GM18511 (cell line): Measurements from ENCODE around the gene ATP2A3.
"Not testable (repeated sequence)": the region's sequence is repeated elsewhere in the genome, so short reads cannot be mapped to it uniquely, and the experiment has no call there.

Experiments
- ATAC-seq: cut with Tn5 transposase; IDR thresholded peaks from one replicate; pipeline ENCODE4 v1.9.1; 2021; ENCODE audit warnings: mild to moderate bottlenecking, moderate library complexity; ENCODE audit not compliant: unreplicated experiment

Gene ATP2A3

DNA sequence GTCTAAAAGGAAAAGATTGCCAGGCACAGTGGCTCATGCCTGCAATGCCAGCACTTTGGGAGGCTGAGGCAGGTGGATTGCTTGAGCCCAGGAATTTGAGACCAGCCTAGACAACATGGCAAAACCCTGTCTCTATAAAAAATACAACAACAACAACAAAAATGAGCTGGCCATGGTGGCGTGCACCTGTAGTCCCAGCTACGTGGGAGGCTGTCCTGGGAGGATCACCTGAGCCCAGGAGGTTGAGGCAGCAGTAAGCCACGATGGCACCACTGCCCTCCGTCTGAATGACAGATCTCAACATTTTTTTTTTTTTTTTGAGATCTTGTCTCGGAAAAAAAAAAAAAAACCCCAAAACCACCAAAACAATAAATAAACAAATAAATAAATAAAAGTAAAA is 28.1 kb upstream of the ATP2A3 start:
- no peak for ATAC-seq

DNA sequence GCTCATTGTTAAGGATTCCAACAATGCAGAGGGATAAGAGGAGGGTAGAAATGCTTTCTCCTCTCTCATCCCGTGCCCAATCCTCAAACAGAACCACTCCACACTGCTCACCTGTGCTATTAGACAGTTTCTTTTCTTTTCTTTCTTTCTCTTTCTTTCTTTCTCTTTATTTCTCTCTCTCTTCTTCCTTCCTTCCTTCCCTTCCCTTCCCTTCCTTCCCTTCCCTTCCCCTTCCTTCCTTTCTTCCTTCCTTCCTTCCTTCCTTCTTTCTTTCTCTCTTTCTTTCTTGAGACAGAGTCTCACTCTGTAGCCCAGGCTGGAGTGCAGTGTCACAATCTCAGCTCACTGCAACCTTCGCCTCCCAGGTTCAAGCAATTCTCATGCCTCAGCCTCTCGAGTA is 27.5 kb upstream of the ATP2A3 start:
- ATAC-seq, result not testable (repeated sequence)

DNA sequence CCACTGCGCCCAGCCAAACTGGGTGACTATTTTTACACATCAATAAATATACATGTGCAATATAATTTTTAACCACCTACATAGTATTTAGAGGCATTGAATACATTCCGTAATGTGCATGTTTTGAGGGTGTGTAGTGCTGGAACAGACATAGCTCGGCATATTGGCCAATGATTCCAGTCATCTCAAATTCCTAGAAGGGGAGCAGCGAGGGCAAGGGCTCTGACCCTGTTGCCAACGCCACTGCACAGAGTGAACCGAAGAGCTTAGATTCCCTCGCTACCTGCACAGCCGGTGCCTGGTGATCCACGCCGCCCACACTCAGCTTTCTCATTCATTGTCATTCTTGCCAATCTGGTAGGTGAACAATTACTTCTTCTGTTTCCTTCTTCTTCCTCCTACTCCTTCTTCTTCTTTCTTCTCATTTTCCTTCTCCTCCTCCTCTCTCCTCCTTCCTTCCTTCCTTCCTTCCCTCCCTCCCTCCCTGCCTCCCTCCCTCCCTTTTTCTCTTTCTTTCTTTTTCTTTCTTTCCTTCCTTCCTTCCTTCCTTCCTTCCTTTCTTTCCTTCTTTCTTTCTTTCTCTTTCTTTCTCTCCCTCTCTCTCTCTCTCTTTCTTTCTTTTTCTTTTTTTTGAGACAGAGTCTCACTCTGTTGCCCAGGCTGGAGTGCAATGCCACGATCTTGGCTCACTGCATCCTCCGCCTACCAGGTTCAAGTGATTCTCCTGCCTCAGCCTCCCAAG is 26.3 kb upstream of the ATP2A3 start:
- no peak for ATAC-seq

DNA sequence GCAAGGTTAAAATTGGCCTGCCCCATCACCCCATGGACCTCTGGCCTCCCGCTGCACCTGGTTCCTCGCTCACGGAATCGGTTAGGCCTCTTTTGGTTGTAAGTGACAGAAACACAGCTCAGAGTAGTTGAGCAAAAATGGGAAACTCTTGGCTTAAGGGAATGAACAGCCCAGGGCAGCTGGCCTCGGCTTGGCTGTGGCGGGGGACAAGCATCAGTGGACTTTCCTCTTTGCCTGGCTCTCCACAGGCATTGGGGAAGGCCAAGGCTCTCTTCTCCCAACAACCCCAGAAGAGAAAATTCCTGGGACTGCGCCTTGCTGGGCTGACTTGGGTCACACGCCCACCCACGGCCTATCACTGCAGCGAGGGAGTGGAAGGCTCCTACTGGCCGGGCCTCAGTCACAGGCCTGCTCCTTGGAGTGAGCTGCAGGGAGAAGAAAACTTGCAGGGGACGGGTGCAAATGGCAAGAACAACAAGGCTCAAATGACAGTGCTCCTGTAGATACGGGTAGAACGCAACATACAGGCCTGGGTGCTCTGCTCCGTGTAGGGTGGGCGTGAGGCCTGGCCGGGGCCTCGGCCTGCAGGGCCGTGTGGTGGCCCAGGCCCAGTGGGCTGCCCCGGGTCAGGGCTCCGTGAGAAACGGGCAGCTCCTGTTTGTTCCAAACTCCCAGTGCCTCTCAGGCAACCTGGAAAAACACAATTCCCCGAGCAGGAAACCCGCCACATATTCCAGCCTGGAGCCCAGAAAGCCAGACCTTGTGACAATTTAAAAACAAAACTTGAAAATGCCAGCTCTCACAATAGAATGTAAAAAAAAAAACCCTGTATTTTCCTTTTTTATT is 25.0 kb upstream of the ATP2A3 start:
- no peak for ATAC-seq

DNA sequence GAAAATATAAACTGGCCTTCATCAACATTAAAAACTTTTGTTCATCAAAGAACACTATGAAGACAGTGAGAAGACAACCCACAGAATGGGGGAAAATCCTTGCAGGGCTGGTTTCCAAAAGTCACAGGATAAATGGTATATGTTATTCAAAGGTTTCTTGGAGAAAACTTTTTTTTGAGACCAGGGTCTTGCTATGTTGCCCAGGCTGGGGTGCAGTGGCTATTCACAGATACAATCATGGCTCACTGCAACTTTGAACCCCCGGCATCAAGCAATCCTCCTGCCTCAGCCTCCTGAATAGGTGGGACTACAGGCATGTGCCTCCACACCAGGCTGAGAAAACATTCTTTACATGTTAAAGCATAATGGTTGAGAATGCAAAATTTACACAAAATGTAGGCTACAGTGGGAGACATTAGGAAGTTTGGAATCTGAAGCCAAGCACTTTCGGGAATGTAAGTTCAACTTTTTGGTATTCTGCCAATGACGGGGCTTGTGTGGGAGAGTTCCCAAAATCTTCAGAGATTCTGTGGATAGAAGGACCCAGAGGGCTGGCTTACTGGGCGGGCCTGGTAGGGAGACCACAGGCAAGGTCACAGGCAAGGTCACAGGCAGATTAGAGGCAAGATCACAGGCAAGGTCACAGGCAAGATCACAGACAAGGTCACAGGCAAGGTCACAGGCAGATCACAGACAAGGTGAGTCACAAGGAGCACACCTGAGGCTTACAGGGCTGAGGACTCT is 24.2 kb upstream of the ATP2A3 start:
- ATAC-seq, result no peak

DNA sequence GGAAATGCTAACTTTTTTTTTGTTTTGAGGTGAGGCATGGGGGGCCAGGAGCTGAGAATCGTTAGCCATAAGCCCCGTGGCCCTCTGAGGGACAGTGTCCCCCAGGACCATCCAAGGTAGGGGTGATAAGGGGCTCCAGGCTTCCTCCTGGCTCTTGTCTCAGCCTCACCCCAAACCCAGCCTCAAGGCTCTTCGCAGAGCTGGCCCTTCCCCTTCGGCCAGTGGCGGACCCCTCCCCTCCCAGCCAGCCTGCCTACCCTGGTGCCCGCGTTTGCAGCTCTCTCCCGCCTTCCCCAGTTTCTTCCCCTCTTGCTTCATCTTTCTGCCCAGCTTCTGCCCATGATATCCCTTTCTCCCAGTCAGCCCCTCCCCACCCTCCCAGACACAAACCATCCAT is 22.7 kb upstream of the ATP2A3 start:
- no peak for ATAC-seq

DNA sequence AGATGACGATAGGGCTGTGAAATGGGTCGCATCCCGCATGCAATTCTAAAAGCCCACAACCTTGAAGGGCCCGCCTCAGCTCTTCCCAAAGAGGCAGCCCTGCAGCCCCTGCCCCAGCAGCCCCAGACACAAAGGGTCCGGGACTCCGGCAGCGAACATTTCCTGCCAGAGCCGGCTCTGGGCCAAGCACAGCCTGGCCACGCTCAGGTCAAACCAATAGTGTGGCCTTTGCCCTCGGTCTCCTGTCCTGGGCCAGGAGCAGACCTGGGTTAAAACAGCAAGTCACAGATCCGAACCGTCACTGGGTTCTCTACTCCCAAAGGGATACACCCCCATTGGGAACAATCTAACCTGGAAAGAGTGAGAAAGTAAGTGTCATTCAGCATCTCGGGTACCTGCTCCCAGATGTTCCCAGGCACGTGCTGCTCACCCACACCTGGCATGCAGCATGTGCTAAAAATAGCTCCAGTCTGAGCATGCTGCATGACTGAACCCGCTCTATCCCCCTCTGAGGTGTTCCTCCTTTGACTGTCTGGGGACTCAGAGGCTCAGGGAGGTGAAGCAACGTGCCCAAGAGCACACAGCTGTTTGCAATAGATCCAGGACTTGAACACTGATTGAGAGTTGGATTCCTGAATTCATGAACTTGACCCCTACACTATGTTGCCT is 22.2 kb upstream of the ATP2A3 start:
- ATAC-seq, result no peak

DNA sequence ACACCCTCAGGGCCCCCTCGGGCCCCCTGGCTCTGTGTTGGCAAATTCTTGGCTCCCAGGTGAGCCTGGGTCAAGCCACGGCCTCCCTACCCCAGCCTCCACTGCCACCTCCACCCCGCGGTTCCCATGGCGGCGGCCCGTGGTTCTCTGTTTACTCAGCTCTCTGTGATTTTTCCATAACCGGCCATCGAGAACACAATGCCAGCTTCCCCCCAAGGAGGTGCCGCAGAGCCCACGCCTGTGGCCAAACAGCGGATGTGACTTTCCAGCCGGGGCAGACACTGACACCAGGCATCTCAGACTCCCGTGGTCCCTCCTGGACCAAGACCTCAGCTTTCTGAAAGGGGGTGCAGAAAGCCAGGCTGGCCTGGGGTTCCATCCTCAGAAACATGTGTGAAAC is 21.6 kb upstream of the ATP2A3 start:
- ATAC-seq, result no peak

DNA sequence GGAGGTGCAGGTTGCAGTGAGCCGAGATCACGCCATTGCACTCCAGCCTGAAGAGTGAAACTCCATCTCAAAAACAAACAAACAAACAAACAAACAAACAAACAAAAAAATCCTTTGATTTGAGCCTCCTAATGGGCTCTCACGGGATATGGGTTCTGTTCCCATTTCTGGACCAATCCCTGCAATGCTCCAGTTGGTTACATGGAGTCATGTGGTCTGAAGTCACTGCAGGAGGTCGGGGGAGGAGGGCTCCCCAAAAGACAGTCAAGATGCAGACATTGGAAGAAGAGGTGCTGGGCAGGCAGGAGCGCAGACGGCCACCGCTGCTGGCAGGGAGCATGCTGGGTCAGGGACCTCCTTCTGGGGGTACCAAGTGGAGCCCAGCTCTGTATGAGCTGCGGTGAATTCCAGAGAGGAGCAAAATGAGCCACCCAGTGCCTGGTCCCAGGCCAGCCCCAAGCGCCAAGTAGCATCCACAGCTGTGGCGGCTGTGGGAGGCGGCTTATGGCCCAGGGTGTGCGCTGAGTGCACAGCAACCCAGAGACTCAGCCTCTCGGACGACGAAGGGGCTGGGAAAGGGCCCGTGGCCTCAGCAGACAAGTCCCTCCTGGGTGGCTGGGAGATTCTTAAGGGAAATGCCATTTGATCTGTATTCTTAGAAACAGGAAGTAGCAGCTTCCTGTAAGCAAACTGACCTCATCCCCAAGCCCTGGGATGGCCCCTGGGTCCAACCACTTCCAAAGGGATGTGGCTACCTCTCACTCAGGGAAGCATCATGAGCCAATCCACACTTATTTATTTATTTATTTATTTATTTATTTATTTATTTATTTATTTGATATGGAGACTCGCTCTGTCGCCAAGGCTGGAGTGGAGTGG is 19.6 kb upstream of the ATP2A3 start:
- no peak for ATAC-seq

DNA sequence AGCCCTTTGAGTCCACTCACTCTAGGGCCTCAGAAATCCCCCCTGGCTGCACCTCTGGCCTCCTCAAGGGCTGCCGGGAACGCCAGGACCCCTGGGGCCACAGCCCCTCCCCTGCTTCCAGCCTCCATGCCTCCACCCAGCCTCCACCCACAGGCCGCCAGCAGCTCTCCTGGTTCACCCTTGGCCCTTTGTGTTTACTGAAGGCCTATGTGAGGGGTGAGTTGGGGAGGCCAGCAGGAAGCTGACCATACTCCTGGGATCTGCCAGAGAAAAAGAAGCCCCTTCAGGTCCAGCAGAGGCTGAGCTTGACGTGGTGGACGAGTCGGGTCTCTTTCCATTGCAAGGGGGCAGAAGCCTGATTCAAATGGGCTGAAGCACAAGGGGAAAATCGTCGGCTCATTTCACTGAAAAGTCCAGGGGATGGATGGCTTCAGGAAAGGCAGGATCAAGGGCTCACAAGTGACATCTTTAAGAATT is 18.3 kb upstream of the ATP2A3 start:
- no peak for ATAC-seq

DNA sequence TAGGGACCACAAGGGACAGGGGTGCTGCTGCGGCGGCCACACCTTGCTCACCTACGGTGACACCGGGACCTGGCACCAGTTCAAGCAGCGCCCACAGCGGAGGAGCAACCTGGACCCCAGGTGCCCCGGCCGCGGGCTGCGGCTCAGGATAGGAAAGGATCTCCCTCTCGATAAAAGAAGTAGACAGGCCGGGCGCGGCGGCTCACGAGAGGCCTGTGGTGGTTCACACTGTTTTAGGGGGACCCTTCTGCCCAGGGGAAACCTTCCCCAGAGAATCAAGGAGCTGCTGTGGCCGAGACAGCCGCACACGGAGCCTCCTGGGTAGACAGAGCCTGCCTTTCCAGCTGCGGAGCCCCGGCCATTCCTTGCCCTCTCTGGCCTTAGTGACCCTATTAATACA is 17.9 kb upstream of the ATP2A3 start:
- no peak for ATAC-seq

DNA sequence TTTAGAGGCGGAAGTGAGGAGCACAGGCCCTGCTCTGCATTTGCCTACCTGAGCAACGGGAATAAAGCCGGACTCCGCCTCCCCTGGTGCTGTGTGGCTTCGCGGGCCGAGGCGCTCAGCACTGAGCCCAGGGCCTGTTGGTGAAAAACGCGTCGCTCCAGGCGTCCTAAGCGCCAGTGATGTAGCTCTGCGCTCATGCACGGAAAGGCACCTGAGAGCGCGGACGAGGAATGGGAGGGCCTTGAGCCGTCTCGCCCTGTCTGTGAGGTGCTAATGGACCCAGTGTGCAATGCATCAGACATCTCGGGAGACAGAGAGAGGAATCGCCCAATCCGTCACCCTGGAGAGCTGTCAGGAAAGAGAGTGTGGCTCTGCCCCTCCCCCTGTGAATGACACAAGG is 17.2 kb upstream of the ATP2A3 start:
- ATAC-seq, result no peak

DNA sequence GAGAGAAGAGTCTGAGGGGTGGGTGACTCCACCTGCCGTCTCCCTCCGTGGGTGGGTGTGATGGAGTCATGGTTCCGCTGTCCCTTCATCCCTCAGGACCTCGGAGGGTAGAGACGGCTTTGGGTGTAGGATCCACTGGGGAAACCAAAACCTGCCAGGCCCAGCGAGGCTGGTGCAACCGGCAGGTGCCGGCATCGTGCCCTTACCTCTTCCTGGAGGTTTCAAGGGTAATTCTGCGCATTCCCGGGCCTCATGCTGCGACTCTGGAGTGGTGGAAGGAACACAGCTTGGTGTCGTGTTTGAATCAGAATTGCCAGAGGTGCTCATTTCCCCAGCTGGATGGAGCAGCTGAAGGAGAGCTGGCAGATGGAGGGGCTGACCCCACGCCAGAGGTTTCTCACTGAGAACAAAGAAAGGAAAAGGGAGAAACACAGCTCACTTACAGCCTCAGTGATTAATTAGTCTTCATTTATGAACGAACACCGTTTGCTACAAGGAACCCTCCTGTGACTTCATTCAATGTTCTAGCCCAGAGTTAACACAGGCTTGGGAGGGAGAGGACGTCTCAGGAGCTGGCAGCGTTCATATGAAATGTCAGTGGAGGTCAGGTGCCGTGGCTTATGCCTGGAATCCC is 16.3 kb upstream of the ATP2A3 start:
- ATAC-seq, result no peak

DNA sequence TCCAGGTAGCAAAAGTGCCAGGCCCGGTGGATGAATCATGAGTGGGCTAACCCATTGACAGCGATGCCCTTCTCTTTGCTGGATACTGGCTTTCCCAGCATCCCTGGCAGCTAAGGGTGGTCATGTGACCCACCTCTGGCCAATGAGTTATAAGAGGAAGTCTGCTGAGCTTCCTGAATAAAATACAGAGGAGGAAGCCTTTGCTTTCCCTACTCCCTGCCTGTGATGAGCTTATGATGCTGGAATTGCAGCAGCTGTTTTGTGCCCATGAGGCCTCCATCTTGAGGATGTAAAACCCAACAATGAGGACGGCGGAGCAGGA is 15.0 kb upstream of the ATP2A3 start:
- no peak for ATAC-seq

DNA sequence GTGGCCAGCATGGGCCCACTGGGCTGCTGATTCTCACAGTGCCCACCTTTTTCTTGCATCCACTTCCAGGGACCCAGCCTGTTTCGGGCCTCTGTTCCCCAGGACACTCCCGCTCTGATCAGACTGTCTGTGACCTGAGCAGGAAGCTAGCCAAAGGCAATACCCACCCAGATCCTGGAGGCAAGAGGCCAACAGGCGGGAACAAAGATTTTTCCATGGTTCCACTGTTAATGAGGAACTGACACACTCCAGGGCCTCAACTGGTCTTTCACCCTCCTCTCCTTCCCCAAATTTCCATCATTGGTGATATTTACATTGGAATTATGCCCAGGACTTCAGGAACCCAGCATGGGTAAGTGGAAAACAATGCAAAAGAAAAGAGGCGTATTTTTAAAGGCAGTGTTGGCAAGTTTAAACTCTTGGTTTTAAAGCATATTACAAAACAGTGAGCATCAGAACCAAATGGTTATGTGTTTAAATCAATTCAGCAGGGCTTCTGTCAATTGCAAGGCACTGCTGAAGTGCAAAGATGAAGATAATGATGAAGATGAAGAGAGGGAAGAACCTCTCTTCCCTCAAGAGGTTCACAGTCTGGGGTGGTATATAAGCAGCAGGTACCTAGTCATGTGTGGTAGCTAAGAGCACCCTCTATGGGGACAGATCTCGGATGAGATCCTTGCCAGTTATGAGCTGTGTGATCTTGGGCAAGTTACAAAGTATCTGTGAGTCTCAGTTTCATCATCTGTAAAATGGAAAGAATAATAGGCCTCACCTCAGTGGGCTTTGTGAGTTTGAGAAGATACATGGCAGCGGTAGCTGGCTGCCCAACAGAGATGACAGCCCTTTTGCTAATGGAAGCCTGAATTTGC is 14.4 kb upstream of the ATP2A3 start:
- no peak for ATAC-seq

DNA sequence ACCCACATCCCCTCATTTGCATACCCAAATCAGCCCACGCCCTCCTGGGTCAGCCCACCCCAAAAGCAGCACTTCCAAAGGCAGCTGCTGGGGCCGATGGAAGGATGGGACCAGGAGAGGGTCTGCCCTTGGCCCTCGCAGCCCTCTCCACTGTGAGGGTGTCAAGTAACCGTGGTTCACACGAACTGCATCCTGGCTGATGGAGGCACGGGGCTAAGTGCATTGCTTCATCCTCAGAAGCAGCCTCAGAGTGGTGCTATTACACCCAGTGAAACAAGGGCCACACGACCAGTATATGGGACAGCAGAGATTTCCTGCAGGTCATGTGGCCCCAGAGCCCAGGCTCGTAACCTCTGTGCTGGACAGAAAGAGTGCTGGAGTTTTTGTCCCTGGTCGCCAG is 13.2 kb upstream of the ATP2A3 start:
- no peak for ATAC-seq

DNA sequence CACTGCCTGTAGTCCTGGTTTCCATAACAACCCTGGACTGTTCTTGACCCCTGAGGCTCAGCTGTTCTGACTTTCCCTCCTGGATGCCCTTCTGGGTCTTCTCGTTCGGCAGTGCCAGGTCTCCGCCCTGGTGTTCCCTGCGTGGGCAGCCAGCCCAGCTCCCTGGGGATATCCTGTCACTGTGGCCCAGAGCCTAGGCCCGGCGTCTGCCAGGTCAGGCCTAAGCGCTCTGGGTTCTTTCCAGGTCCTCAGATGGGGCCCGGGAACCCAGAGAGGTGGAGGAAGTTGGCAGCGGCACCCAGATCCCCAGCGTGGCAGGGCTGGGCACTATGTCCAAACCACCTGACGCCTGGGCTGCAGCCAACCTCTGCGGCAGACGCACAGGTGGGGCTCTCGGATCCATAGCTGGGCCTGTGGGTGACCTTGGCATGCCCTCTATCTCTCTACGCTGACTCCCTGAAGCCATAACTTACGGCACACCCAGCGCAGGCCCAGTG is 12.5 kb upstream of the ATP2A3 start:
- no peak for ATAC-seq

DNA sequence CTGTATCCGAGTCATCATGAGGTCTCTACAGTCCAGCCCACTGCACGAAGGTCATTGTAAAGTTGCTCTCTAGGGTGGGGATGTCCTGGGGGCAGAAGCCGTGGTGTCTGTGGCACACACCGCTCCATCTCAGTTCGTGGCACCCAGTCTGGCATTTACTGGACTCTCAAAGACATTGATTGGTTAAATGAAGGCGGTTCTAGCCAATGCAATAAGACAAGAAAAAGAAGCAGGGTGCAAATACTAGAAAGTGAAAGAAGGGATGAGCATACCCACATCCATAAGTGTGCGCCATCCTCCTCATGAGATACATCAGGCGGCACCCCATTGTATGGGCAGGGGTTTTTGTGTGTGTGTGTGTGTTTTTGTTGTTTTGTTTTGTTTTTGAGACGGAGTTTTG is 10.7 kb upstream of the ATP2A3 start:
- no peak for ATAC-seq
